ENCODE results near the gene COX5B. TPM values are rescaled to one million over a fixed set of nuclear protein-coding genes. Genes with fewer than 3 reads are reported as not detected.

Gene COX5B
- total and polyA plus RNA-seq, 9 of the 15 experiments (the other 6 are each of a cell fraction or from before 2014, with no cell fraction given) = 154 to 1,424 (median 487) TPM

- TF ChIP-seq ZNF512 (tag; IDR thresholded peaks at IDR 0.05) (no peak), MXI1 (IDR thresholded peaks at IDR 0.05; ENCODE audit: low read depth, low read length) (peak; percentile 60; the same call in 1 of the 2 replicates), ZNF717 (CRISPR knock-in tag; IDR thresholded peaks at IDR 0.05) (no peak), THRB (CRISPR knock-in tag; conservative IDR thresholded peaks at IDR 0.05) (no peak), SPI1 (IDR thresholded peaks at IDR 0.05; ENCODE audit: borderline replicate concordance, low read depth, low read length) (no peak), HSF4 (CRISPR knock-in tag; IDR thresholded peaks at IDR 0.05; ENCODE audit: borderline replicate concordance) (no peak), MAFF (IDR thresholded peaks at IDR 0.05; ENCODE audit: low read length) (peak; percentile 65), HNRNPLL (IDR thresholded peaks at IDR 0.05; ENCODE audit: low read depth, low read length, poor library complexity, severe bottlenecking) (peak; percentile 75), MTA3 (IDR thresholded peaks at IDR 0.05; ENCODE audit: borderline replicate concordance) (peak; percentile 44; the same call in 1 of the 2 replicates), FOXP4 (CRISPR knock-in tag; IDR thresholded peaks at IDR 0.05; ENCODE audit: borderline replicate concordance) (no peak), MNT (conservative IDR thresholded peaks at IDR 0.05) (peak; percentile 51 to 70), GABPB1 (CRISPR knock-in tag; IDR thresholded peaks at IDR 0.05) (peak; percentile 78), TAF9B (IDR thresholded peaks at IDR 0.05; ENCODE audit: partially characterized antibody) (peak; percentile 66), RNF2 (IDR thresholded peaks at IDR 0.05) (peak; percentile 23; the same call in 1 of the 2 replicates), HNRNPH1 (optimal IDR thresholded peaks at IDR 0.05; ENCODE audit: low read depth, low read length) (no peak), DDX20 (tag; IDR thresholded peaks at IDR 0.05; ENCODE audit: low read depth) (no peak), TCFL5 (CRISPR knock-in tag; conservative IDR thresholded peaks at IDR 0.05) (no peak), SOX6 (IDR thresholded peaks at IDR 0.05) (no peak), CTCF (IDR thresholded peaks at IDR 0.05 in 2 of 3, conservative IDR thresholded peaks at IDR 0.05 in 1 of 3; ENCODE audit: insufficient read depth in 2 of 3, low read depth in 1 of 3, low read length in 3 of 3) (peak; percentile 56 to 71 (median 69))
Observed at GRCh38 chr2:97663962-97664635, 18.2 kb downstream of the COX5B start, which contains the start of gene ACTR1B (continued).

All from K562 (cell line).